ENCODE results near the gene AUTS2. TPM values are rescaled to one million over a fixed set of nuclear protein-coding genes. Genes with fewer than 3 reads are reported as not detected.

The AUTS2 gene
- total RNA-seq, 1 donor from 2014 or later = 53.0 TPM

GRCh38 chr7:70587739-70588138 is 989.5 kb downstream of the AUTS2 start:
- intact Hi-C loops (cut with DNase I) = no loop called here
- Histone ChIP-seq H3K9me3 (no peaks in the 10 kb centered on the region), H3K27ac (no peak overlapping the region), H3K36me3 (no peaks in the 10 kb centered on the region), H3K4me3 (no peak overlapping the region), H3K4me1 (no peaks in the 10 kb centered on the region), H3K27me3 (no peaks in the 10 kb centered on the region)
- TF ChIP-seq POLR2AphosphoS5 (IDR thresholded peaks at IDR 0.05; ENCODE audit: insufficient read depth in 1 of 2, low read depth in 1 of 2) (no peak), POLR2A (IDR thresholded peaks at IDR 0.05) (no peak)
- TF ChIP-seq, protein P1, sequence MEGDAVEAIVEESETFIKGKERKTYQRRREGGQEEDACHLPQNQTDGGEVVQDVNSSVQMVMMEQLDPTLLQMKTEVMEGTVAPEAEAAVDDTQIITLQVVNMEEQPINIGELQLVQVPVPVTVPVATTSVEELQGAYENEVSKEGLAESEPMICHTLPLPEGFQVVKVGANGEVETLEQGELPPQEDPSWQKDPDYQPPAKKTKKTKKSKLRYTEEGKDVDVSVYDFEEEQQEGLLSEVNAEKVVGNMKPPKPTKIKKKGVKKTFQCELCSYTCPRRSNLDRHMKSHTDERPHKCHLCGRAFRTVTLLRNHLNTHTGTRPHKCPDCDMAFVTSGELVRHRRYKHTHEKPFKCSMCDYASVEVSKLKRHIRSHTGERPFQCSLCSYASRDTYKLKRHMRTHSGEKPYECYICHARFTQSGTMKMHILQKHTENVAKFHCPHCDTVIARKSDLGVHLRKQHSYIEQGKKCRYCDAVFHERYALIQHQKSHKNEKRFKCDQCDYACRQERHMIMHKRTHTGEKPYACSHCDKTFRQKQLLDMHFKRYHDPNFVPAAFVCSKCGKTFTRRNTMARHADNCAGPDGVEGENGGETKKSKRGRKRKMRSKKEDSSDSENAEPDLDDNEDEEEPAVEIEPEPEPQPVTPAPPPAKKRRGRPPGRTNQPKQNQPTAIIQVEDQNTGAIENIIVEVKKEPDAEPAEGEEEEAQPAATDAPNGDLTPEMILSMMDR (IDR thresholded peaks at IDR 0.05) = no peak
- no peak for DNase-seq (ENCODE audit: extremely low spot score in 2 of 2)

DNA sequence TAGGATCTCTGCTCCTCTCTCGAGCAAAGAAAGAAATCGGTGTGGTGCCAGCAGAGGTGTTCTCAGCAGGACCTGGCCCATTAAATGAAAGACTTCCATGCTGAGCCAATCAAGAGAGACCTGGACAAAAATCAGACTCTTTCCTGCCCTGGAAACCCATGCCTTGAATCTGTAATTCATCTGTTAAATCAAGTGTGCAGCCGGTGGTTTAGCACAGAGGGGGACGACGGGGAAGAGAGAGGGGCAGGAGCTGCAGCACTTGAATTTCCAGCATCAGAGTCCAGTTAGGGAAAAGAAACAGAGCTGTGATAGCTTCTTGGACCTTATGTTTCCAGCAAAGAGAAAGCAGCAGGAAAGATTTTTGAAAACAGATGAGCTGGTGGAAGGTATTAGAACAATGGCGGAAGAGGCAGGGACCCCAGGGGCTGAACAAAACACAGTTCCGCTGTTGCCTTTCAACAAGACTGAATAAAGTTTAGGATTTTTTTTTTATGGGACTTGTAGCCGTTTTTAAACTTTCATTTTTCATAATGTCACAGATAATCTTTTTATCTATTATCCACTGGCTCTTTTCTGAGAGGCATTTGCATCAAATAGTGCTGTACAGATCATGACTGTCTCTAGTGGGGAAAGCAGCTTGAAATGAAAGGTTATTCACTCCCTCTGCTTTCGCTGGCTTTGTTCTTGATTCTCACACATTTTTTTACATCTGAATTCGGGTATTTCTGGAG is 990.1 kb downstream of the AUTS2 start:
- no peak for DNase-seq (ENCODE audit: extremely low spot score in 2 of 2)
- Histone ChIP-seq H3K4me3 (no peak overlapping the region), H3K27ac (no peak overlapping the region), H3K36me3 (no peaks in the 10 kb centered on the region), H3K4me1 (no peaks in the 10 kb centered on the region), H3K27me3 (no peaks in the 10 kb centered on the region), H3K9me3 (no peaks in the 10 kb centered on the region)
- TF ChIP-seq POLR2A (IDR thresholded peaks at IDR 0.05) = no peak
- TF ChIP-seq, protein P1 (IDR thresholded peaks at IDR 0.05) = no peak
- TF ChIP-seq POLR2AphosphoS5 (IDR thresholded peaks at IDR 0.05; ENCODE audit: insufficient read depth in 1 of 2, low read depth in 1 of 2) = no peak
- intact Hi-C loops (cut with DNase I) = no loop called here

DNA sequence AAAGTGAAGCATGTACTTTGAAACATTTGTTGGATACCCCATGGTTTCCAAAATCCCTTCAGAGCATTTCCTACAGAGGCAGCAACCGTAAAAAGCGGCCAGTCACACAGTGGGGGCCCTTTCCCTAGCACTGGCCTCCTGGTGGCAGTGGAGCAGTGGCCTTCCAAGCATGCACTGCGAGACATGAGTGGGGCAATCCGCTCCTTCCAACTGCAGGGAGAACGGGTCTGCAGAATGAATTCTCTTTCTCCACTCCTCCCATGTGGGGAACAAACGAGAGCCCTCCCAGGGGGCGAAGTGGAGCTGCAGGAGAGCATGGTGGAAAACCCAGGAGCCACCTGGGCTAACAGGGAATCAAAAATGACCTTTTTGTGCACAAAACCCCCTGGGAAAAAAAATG is 990.7 kb downstream of the AUTS2 start:
- Histone ChIP-seq H3K4me1 (no peaks in the 10 kb centered on the region), H3K9me3 (no peaks in the 10 kb centered on the region), H3K27me3 (no peaks in the 10 kb centered on the region), H3K27ac (no peak overlapping the region), H3K4me3 (no peak overlapping the region), H3K36me3 (no peaks in the 10 kb centered on the region)
- TF ChIP-seq POLR2A (IDR thresholded peaks at IDR 0.05) = no peak
- TF ChIP-seq, protein P1 (IDR thresholded peaks at IDR 0.05) = no peak
- TF ChIP-seq POLR2AphosphoS5 (IDR thresholded peaks at IDR 0.05; ENCODE audit: insufficient read depth in 1 of 2, low read depth in 1 of 2) = no peak
- intact Hi-C loops (cut with DNase I) = no loop called here
- DNase-seq (ENCODE audit: extremely low spot score in 2 of 2) = no peak

- H3K27ac ChIP-seq = no peak overlapping the region
- intact Hi-C loops (cut with DNase I) = no loop called here
- no peaks in the 10 kb centered on the region for H3K27me3 ChIP-seq
- H3K36me3 ChIP-seq = no peaks in the 10 kb centered on the region
- H3K4me3 ChIP-seq = no peak overlapping the region
- H3K4me1 ChIP-seq = no peaks in the 10 kb centered on the region
- no peak for DNase-seq (ENCODE audit: extremely low spot score in 2 of 2)
- no peaks in the 10 kb centered on the region for H3K9me3 ChIP-seq
- no peak for TF ChIP-seq POLR2A (IDR thresholded peaks at IDR 0.05)
- no peak for TF ChIP-seq POLR2AphosphoS5 (IDR thresholded peaks at IDR 0.05; ENCODE audit: insufficient read depth in 1 of 2, low read depth in 1 of 2)
- TF ChIP-seq, protein P1 (IDR thresholded peaks at IDR 0.05) = no peak
Measured at GRCh38 chr7:70589590-70589989, 991.3 kb downstream of the AUTS2 start.

DNA sequence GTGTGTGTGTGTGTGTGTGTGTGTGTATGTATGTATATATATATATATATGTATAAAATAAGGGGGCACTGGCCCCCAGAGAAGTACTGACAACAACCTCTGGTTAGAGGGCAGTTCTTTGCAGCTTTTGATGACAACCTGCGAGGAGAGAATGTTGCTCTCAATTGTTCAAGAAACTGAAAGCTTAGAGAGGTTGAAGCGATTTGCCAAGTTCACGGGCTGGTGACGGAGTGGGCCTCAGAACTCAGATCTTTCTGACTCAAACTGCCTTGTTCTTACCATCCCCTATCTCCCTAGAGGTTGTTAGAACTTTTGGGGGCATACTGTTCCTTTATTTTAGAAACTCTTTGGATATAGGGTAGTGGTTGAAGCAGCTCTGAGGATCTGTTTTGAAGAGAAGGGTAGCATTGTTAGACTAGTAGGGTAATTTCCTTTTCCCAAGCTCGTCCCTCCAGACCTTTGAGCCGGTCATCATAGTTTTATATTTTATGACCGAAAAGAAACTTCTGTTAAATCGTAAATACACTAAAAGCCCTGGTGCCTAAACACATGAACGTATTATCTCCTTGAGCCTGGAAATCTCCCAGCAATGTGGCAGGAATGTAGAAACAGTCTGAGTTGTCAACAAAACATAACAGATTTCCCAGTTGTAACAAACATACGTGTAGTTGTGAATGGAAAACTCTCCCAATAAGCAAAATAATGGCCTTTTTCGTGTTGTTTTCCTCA is 992.0 kb downstream of the AUTS2 start:
- H3K9me3 ChIP-seq = no peaks in the 10 kb centered on the region
- TF ChIP-seq, protein P1 (IDR thresholded peaks at IDR 0.05) = no peak
- TF ChIP-seq POLR2A (IDR thresholded peaks at IDR 0.05) = no peak
- TF ChIP-seq POLR2AphosphoS5 (IDR thresholded peaks at IDR 0.05; ENCODE audit: insufficient read depth in 1 of 2, low read depth in 1 of 2) = no peak
- H3K27ac ChIP-seq = no peak overlapping the region
- intact Hi-C loops (cut with DNase I) = no loop called here
- peaks cover under 1% of the 10 kb centered on the region for H3K4me1 ChIP-seq
- no peak overlapping the region for H3K4me3 ChIP-seq
- no peak for DNase-seq (ENCODE audit: extremely low spot score in 2 of 2)
- H3K27me3 ChIP-seq = no peaks in the 10 kb centered on the region
- no peaks in the 10 kb centered on the region for H3K36me3 ChIP-seq

All from vagina (tissue), 2 donors.